Ovary (tissue), 3 donors: ENCODE results near the gene YKT6.

Experiments
- EP300 ChIP-seq: sonication (generic); formaldehyde crosslinking; IDR thresholded peaks from one replicate; pipeline ENCODE4 v1.6.1; 2017; ENCODE audit warnings: antibody characterized with exemption
- POLR2A ChIP-seq: fragments of 450-650 bp; IDR thresholded peaks from one replicate; pipeline ENCODE4 v1.6.1; 2017; ENCODE audit warnings: antibody characterized with exemption, mild to moderate bottlenecking, moderate library complexity
- TF ChIP-seq, protein P1 (sequence below), 3 donors: fragments of 450-650 bp in 2 of 3; fragments of 200-600 bp in 1 of 3; IDR thresholded peaks; one replicate each; pipeline versions ENCODE4 v1.5.1 to v1.8.0; 2016 to 2022; ENCODE audit warnings: antibody characterized with exemption in 3 of 3, mild to moderate bottlenecking in 1 of 3
- donor health status: DM: no; HTN: no; CAD: no.

DNA sequence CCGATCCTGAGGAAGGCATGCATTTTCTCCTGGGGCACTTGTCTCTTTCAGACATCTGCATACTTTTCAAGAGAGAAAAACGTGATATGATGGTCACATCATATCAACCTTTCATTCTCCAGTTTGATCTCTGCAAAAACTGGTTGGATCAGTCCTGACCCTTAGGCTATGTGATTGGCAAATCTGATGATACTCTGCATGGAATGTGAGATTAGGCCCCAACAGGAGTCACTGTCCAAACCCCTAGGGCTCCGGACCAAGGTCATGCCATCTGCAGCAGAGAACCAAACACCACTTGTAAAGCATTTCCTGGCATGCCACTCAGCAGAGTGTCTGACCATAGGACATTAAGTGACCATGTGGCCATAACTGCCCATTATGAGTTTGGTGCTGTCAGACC, 20.1 kb upstream of the YKT6 start:
- TF ChIP-seq, protein P1, sequence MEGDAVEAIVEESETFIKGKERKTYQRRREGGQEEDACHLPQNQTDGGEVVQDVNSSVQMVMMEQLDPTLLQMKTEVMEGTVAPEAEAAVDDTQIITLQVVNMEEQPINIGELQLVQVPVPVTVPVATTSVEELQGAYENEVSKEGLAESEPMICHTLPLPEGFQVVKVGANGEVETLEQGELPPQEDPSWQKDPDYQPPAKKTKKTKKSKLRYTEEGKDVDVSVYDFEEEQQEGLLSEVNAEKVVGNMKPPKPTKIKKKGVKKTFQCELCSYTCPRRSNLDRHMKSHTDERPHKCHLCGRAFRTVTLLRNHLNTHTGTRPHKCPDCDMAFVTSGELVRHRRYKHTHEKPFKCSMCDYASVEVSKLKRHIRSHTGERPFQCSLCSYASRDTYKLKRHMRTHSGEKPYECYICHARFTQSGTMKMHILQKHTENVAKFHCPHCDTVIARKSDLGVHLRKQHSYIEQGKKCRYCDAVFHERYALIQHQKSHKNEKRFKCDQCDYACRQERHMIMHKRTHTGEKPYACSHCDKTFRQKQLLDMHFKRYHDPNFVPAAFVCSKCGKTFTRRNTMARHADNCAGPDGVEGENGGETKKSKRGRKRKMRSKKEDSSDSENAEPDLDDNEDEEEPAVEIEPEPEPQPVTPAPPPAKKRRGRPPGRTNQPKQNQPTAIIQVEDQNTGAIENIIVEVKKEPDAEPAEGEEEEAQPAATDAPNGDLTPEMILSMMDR (IDR thresholded peaks at IDR 0.05), result no peak
- no peak for TF ChIP-seq POLR2A
- no peak for TF ChIP-seq EP300
